Thyroid gland (tissue), 4 donors: ENCODE data around the gene POLR1B.

Experiments
- POLR2A ChIP-seq, 2 donors: fragments of 450-650 bp; IDR thresholded peaks; one replicate each; pipeline ENCODE4 v1.6.1; 2017; ENCODE audit warnings: antibody characterized with exemption in 2 of 2, mild to moderate bottlenecking in 2 of 2, moderate library complexity in 1 of 2
- TF ChIP-seq, protein P1 (sequence below), 6 experiments: fragments of 200-600 bp in 3 of 6; fragments of 450-650 bp in 3 of 6; sonication (generic) in 3 of 6; IDR thresholded peaks; one replicate each; pipeline ENCODE4 v1.5.1; 2016 to 2019; ENCODE audit warnings: antibody characterized with exemption in 6 of 6, mild to moderate bottlenecking in 2 of 6, inconsistent platforms in 1 of 6, moderate library complexity in 1 of 6

DNA sequence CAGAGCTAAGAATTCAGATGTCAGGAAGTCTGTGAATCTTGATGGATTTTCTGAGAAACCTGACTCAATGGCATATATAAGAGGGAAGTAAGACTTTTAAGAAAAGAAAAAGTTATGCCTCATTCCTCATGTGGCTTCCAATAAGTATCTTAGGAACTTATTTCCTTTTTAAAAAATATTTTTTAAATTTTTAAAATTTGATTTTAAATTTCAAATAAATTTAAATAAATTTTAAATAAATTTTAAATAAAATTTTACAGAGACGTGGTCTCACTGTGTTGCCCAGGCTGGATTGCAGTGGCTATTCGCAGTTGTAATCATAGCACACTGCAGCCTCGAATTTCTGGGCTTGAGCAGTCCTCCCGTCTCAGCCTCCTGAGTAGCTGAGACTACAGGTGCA lies 11.5 kb upstream of the POLR1B start:
- TF ChIP-seq, protein P1, sequence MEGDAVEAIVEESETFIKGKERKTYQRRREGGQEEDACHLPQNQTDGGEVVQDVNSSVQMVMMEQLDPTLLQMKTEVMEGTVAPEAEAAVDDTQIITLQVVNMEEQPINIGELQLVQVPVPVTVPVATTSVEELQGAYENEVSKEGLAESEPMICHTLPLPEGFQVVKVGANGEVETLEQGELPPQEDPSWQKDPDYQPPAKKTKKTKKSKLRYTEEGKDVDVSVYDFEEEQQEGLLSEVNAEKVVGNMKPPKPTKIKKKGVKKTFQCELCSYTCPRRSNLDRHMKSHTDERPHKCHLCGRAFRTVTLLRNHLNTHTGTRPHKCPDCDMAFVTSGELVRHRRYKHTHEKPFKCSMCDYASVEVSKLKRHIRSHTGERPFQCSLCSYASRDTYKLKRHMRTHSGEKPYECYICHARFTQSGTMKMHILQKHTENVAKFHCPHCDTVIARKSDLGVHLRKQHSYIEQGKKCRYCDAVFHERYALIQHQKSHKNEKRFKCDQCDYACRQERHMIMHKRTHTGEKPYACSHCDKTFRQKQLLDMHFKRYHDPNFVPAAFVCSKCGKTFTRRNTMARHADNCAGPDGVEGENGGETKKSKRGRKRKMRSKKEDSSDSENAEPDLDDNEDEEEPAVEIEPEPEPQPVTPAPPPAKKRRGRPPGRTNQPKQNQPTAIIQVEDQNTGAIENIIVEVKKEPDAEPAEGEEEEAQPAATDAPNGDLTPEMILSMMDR (IDR thresholded peaks at IDR 0.05): no peak
- no peak for TF ChIP-seq POLR2A (IDR thresholded peaks at IDR 0.05)
